ENCODE measurements around the gene KDM6B.
"Not testable (repeated sequence)": the region's sequence is repeated elsewhere in the genome, so short reads cannot be mapped to it uniquely, and the experiment has no call there.

Gene KDM6B

GRCh38 chr17:7862692-7863437 lies 28.8 kb downstream of the KDM6B start:
- in situ Hi-C loops (cut with MboI; ENCODE audit: low sequenced_read_pairs), result no loop called here

- in situ Hi-C loops (cut with MboI; ENCODE audit: low sequenced_read_pairs), result not testable (repeated sequence)
Measured at GRCh38 chr17:7864384-7864783, 30.4 kb downstream of the KDM6B start.

GRCh38 chr17:7864995-7865650 lies 31.1 kb downstream of the KDM6B start:
- in situ Hi-C loops (cut with MboI; ENCODE audit: low sequenced_read_pairs), result no loop called here

GRCh38 chr17:7867881-7868329 lies 33.9 kb downstream of the KDM6B start:
- in situ Hi-C loops (cut with MboI; ENCODE audit: low sequenced_read_pairs), result no loop called here

- in situ Hi-C loops (cut with MboI; ENCODE audit: low sequenced_read_pairs), result no loop called here
Measured at GRCh38 chr17:7873051-7873450, 39.0 kb downstream of the KDM6B start.

- in situ Hi-C loops (cut with MboI; ENCODE audit: low sequenced_read_pairs), result no loop called here
Measured at GRCh38 chr17:7875804-7876370, 41.9 kb downstream of the KDM6B start.

- in situ Hi-C loops (cut with MboI; ENCODE audit: low sequenced_read_pairs), result no loop called here
Measured at GRCh38 chr17:7878234-7878633, 44.2 kb downstream of the KDM6B start.

- in situ Hi-C loops (cut with MboI; ENCODE audit: low sequenced_read_pairs), result no loop called here
Measured at GRCh38 chr17:7880076-7880868, 46.3 kb downstream of the KDM6B start.

- in situ Hi-C loops (cut with MboI; ENCODE audit: low sequenced_read_pairs), result no loop called here
Measured at GRCh38 chr17:7881276-7882054, 47.4 kb downstream of the KDM6B start.

GRCh38 chr17:7882068-7882467 lies 48.1 kb downstream of the KDM6B start:
- in situ Hi-C loops (cut with MboI; ENCODE audit: low sequenced_read_pairs), result no loop called here

- in situ Hi-C loops (cut with MboI; ENCODE audit: low sequenced_read_pairs), result no loop called here
Measured at GRCh38 chr17:7882629-7883028, 48.6 kb downstream of the KDM6B start.

Measured in HL-60/S4 treated with phorbol 12-myristate 13-acetate at 8.2 ng/mL for 4 days and 3 days (cell line).